Measurements from ENCODE around the gene SIM2.

SIM2 gene

GRCh38 chr21:36681117-36681631 is 17.7 kb upstream of the SIM2 start:
- intact Hi-C loops (cut with DNase I) = no loop called here
- no peak for DNase-seq

DNA sequence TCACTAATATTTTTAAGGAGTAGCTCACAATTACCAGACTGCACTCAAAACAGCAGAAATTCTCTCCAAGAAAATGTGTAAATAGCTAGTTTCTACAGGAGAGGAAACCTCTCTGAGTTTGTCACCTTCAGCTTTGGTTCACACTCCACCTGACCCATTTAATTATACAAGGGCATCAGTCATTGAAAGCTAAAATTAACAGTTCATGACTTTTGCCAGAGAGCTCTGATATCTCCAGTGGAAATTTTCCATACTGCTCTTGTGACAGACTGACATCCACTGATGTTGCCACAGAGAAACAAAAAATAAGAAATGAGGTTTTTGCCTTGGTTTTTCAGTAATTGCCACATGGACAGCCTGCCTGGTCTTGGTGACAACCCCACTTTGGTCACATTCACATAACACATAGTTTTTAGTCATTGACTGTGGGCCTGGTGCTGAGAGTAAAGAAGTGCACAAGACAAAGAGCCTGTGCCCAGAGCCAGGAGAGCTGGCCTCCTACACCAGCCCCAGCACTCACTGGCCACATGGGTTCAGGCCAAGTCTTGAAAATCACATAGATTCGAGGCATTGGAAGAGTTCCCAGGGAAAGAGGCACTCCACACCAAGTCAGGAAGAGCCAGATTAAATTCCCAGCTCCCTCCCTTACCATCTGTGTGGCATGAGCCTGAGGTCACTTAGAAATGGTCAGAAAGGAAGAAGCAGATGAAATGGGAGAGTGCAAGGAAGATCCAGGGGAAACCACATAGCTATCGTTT is 13.8 kb upstream of the SIM2 start:
- DNase-seq = no peak
- intact Hi-C loops (cut with DNase I) = no loop called here

- intact Hi-C loops (cut with DNase I) = no loop called here
- no peak for DNase-seq
Observed at GRCh38 chr21:36686955-36687354, 12.0 kb upstream of the SIM2 start.

DNA sequence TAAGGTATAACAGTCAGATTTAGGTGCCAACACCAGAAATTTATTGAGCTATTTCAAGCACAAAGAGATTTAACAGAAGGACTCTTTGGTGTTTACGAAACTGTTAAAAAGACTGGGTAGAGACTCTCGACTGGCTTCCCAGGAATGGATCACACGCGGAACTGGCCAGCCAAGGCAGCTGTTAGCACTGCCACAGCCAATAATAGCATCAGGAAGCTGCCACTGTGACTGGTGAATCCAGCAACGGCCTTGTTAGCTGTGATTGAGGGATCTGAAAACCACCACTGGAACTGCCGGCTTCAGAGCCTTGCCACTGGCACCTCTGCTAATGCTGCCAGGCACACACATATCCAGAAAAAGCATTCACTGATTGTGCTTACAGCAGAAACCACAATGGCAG is 10.6 kb upstream of the SIM2 start:
- intact Hi-C loops (cut with DNase I) = no loop called here

DNA sequence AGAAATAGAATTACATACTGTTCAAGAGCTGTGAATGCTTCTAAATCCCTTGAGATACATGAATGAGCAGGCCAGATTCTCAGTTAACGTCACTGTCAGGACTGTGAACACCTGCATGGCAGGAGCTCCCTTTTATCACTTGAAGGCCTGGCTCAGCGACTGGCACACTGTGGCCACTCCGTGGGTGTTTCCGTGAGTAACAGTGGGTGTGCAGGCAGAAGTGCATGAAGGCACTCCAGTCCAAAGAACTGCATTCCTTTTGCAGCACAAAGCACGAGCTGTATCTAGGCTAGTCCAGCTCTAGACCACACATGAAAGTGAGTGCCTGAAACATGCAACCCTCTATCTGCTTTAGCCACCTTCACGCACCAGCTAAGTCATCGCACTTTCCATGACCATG is 9.6 kb upstream of the SIM2 start:
- intact Hi-C loops (cut with DNase I) = no loop called here
- no peak for DNase-seq

More for the DNA sequence above, 10.6 kb upstream of the SIM2 start:
- DNase-seq = no peak

DNA sequence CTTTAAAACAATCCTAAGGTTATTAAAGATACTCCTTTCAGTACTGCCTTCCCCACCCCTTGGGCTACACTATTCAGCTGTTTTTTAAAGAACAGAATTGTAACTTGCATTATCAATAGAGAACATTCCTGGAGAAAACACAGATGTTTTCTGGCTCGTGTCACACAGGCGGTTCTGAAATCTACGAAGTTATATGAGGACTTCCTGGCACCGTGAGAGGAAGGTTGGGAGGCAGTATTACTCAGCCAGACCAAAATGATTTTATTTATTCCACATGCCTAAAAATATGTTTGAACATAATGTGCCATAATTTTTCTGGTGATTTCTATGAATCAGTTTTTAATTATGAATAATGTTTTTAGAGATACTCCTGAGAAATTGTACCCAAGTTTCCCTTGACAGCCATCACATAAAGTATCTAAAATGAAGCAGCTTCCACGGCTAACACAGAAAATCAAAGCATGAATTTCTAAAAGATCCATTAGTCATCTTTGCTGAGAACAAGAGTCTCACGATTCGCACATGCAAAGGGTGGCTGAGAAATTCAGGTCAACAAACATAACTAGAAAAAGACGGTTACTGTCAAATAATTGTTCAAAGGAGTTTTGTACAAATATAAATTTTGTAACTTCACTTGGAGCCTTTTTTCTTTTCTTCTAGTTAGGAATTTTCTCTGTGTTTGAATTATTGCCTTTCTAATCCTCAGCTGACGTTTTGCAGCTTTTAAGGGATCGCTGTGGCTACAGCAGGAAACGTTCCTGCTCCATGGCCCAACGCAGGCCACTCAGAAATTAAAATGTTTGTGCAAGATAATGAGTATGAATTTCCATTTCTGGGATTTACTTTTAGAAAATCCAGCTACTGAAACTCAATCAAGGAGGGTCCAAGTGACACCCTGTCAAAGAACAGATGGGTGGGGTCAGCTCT is 8.0 kb upstream of the SIM2 start:
- intact Hi-C loops (cut with DNase I) = no loop called here
- DNase-seq = no peak

GRCh38 chr21:36691555-36692041 is 7.3 kb upstream of the SIM2 start:
- intact Hi-C loops (cut with DNase I) = no loop called here
- no peak for DNase-seq

GRCh38 chr21:36692114-36692834 is 6.6 kb upstream of the SIM2 start:
- DNase-seq = no peak
- intact Hi-C loops (cut with DNase I) = no loop called here

DNA sequence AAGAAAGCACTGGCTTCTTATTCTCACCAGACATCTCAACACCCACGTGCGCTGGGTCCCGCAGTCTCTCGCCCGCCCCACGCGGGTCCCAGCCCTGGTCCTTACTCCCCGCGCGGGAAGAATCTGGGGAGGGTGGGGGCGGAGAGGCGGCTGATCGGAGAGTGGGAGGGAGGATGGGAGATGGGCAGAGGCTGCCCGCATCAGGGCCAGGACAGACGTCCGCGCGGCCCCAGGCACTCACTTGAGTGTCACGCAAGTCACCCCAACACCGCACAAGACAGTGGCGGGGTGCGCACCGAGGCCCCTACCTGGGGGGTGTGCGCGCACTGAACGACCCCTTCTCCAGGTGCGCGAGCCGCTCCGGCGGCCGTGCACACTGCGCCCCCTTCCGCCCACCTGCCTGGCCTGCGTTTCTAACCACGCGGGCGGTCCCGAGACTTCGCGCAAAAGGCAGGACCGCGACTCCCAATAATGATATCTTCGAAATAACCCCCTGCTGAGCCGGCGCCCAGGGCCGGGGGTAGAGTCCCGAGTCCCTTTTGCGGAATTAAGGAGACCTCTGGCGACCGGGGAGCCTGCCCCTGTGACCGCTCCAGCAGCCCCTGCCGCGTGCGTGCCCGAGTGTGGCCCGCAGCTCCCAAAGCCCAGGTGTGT is 6.0 kb upstream of the SIM2 start:
- peak in 1 of 10 donors; percentile 80 for DNase-seq
- intact Hi-C loops (cut with DNase I) = no loop called here

DNA sequence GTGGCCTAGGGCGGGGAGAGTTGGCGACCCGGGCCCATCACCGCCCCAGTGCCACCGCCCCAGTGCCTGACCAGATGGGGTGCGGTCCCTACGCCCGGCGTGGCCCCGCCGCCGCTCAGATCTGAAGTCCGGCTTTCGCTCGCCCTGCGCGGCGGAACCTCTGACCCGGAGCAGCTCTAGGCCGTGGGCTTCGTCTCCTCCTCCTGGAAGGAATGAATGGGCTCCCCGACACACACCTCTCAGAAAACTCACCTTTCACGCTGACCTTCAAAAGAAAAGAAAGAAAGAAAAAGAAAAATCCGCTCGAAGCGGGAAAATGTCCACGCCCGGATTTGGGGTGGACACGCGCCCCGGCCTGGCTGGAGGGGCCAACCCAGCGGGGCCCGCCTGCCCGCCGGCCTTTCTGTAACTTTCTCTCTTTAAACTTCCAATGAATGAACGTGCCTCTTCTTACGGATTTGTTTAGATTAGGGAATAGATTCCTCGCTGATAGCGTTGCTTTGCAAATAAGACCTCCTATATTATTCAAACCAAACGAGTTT is 5.4 kb upstream of the SIM2 start:
- no peak for DNase-seq
- intact Hi-C loops (cut with DNase I) = no loop called here

GRCh38 chr21:36694031-36694515 is 4.8 kb upstream of the SIM2 start:
- no peak for DNase-seq
- intact Hi-C loops (cut with DNase I) = no loop called here

DNA sequence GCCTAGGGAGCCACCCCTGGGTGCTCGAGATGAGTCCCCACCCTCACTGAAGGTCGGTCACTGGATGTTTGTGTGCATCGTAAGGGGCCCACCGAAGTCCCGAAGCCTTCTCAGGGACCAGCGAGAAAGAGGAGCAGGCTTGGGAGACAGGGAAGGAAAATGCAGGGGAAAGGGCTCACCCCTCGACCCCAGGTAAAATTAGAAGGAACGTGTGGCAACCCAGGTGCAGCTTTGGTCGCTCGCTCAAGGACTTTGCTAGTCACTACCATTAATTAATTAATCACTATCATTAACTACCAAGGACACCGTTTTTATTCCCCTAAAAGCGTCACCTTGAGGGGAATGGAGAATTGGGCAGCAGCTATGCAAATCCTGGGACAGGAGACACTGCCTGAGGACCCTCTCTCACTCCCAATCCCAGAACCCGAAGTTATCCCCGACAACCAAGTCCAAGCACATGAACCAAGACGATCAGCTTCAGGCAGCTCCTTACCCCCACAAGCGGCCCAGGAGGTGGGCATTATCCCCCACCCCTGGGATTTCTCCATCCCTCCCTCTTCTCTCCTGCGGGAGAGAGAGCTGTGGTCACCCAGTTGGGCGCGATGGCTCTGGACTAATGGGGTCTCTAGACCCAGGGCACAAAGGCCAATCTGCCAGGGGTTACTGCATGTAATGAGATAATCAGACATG is 4.2 kb upstream of the SIM2 start:
- DNase-seq = no peak
- intact Hi-C loops (cut with DNase I) = no loop called here

GRCh38 chr21:36695283-36695634 is 3.7 kb upstream of the SIM2 start:
- DNase-seq = no peak
- intact Hi-C loops (cut with DNase I) = no loop called here

- intact Hi-C loops (cut with DNase I) = no loop called here
- DNase-seq = no peak
Observed at GRCh38 chr21:36695671-36696389, 3.1 kb upstream of the SIM2 start.

- no peak for DNase-seq
- intact Hi-C loops (cut with DNase I) = no loop called here
Observed at GRCh38 chr21:36696390-36697059, 2.4 kb upstream of the SIM2 start.

- peak in 1 of 10 donors; percentile 74 for DNase-seq
- intact Hi-C loops (cut with DNase I) = no loop called here
Observed at GRCh38 chr21:36697060-36697850, 1.7 kb upstream of the SIM2 start.

GRCh38 chr21:36697851-36698384 is 997 bp upstream of the SIM2 start:
- DNase-seq = no peak
- intact Hi-C loops (cut with DNase I) = no loop called here
